HCT116 (cell line): ENCODE measurements around the gene EPS8L2. TPM values are rescaled to one million over a fixed set of nuclear protein-coding genes. Genes with fewer than 3 reads are reported as not detected.

Experiments used
- ATAC-seq: fragments of 200-7000 bp; cut with Tn5 transposase; 2 replicates; pipeline ENCODE4 v1.9.1; 2020; ENCODE audit warnings: mild to moderate bottlenecking, moderate library complexity
- BruUV-seq: library from RNA; stranded (reverse); fragments of 400-500 nt; replicated peaks from 2 replicates; lab custom pipeline; 2021; lab: Mats Ljungman, UMichigan
- CTCF ChIA-PET: fragments of 300-600 bp; sonication (Branson Sonifier 250); formaldehyde crosslinking; loops from one replicate; lab custom pipeline; 2021; ENCODE audit warnings: antibody characterized with exemption; lab: Charles Lee
- POLR2A ChIA-PET: fragments of 300-600, 350-600 bp; sonication (Branson Sonifier 250); formaldehyde crosslinking; loops from one replicate; lab custom pipeline; 2021; ENCODE audit warnings: antibody characterized with exemption; lab: Charles Lee
- RAD21 ChIA-PET, 2 experiments: fragments of 300-600 bp; sonication (Branson Sonifier 250); formaldehyde crosslinking; loops; one replicate each; lab custom pipeline; 2023; ENCODE audit warnings: low total read pairs in 2 of 2; ENCODE audit not compliant: uncharacterized antibody in 2 of 2, unreplicated experiment in 2 of 2, low non-redundant PET in 1 of 2; lab: Charles Lee
- DNase-seq: peaks from one replicate; pipeline ENCODE4 v3.0.0-alpha.2; 2010; ENCODE audit warnings: low read depth, low spot score
- H2AFZ ChIP-seq: fragments of 200-600 bp; shearing (Covaris generic), sonication (generic); 2 replicates; pipeline ENCODE4 v1.6.1; 2017; ENCODE audit warnings: low read depth, mixed run types, mixed read lengths, antibody characterized with exemption, low read length; ENCODE audit not compliant: poor library complexity, severe bottlenecking
- H3K27ac ChIP-seq: 2 replicates; pipeline ENCODE4 v1.5.1; 2012; ENCODE audit warnings: low read depth, low read length
- H3K27me3 ChIP-seq: fragments of 200-600 bp; sonication (generic); 2 replicates; pipeline ENCODE4 v1.6.1; 2016; ENCODE audit warnings: mixed run types, low read length, mixed read lengths; ENCODE audit not compliant: insufficient read depth
- H3K36me3 ChIP-seq, 2 experiments: fragments of 200-500 bp in 1 of 2; fragments of 200-600 bp in 1 of 2; sonication (Bioruptor generic) in 1 of 2; sonication (generic) in 1 of 2; 2 replicates each; pipeline versions ENCODE4 v1.5.1 to v1.6.1; 2014 to 2016; ENCODE audit warnings: low read length in 2 of 2, inconsistent platforms in 1 of 2, mixed read lengths in 1 of 2, mixed run types in 1 of 2; ENCODE audit not compliant: insufficient read depth in 2 of 2, control insufficient read depth in 1 of 2
- H3K4me1 ChIP-seq, 2 experiments: fragments of 200-600 bp in 1 of 2; sonication (generic) in 1 of 2; 2 replicates each; pipeline versions ENCODE4 v1.5.1 to v1.6.1; 2012 to 2017; ENCODE audit warnings: low read length in 2 of 2, inconsistent platforms in 1 of 2, mild to moderate bottlenecking in 1 of 2, mixed read lengths in 1 of 2, mixed run types in 1 of 2, moderate library complexity in 1 of 2; ENCODE audit not compliant: insufficient read depth in 2 of 2, control insufficient read depth in 1 of 2
- H3K4me2 ChIP-seq: fragments of 200-600 bp; sonication (generic); 2 replicates; pipeline ENCODE4 v1.6.1; 2017; ENCODE audit warnings: mixed run types, low read length, mixed read lengths
- H3K4me3 ChIP-seq, 2 experiments: fragments of 200-600 bp in 1 of 2; sonication (generic) in 1 of 2; replicated peaks in 1 of 2; 2 replicates each; pipeline ENCODE4 v1.5.1; 2011 to 2016; ENCODE audit warnings: low read length in 2 of 2, control low read depth in 1 of 2, low read depth in 1 of 2, mild to moderate bottlenecking in 1 of 2, mixed read lengths in 1 of 2, mixed run types in 1 of 2
- H3K79me2 ChIP-seq: fragments of 200-600 bp; sonication (generic); 2 replicates; pipeline ENCODE4 v1.6.1; 2017; ENCODE audit warnings: mild to moderate bottlenecking, mixed run types, low read length, moderate library complexity, mixed read lengths; ENCODE audit not compliant: insufficient read depth
- H3K9ac ChIP-seq: fragments of 200-600 bp; sonication (generic); 2 replicates; pipeline ENCODE4 v1.6.1; 2016; ENCODE audit warnings: low read length, mixed read lengths
- H3K9me2 ChIP-seq: fragments of 200-600 bp; sonication (generic), shearing (Covaris generic); 2 replicates; pipeline ENCODE4 v1.6.1; 2017; ENCODE audit warnings: mixed run types, mild to moderate bottlenecking, moderate library complexity; ENCODE audit not compliant: insufficient read depth
- H3K9me3 ChIP-seq, 2 experiments: fragments of 200-500 bp in 1 of 2; fragments of 200-600 bp in 1 of 2; sonication (Bioruptor generic) in 1 of 2; sonication (generic) in 1 of 2; 2 replicates each; pipeline ENCODE4 v1.6.1; 2014 to 2017; ENCODE audit warnings: low read length in 2 of 2, mixed read lengths in 2 of 2, inconsistent platforms in 1 of 2, low read depth in 1 of 2, mild to moderate bottlenecking in 1 of 2, mixed run types in 1 of 2, moderate library complexity in 1 of 2; ENCODE audit not compliant: control insufficient read depth in 1 of 2, insufficient read depth in 1 of 2
- H4K20me1 ChIP-seq: fragments of 200-600 bp; sonication (generic), shearing (Covaris generic); 2 replicates; pipeline ENCODE4 v1.6.1; 2017; ENCODE audit warnings: mixed run types, mild to moderate bottlenecking, moderate library complexity; ENCODE audit not compliant: insufficient read depth
- EGR1 ChIP-seq: IDR thresholded peaks from 2 replicates; pipeline ENCODE4 v1.6.1; 2012; ENCODE audit warnings: low read depth
- ELF1 ChIP-seq: IDR thresholded peaks from 2 replicates; pipeline ENCODE4 v1.6.1; 2012; ENCODE audit warnings: low read depth, borderline replicate concordance
- POLR2A ChIP-seq: IDR thresholded peaks from 2 replicates; pipeline ENCODE4 v1.7.0; 2011; ENCODE audit warnings: borderline replicate concordance; ENCODE audit not compliant: insufficient read depth, insufficient read length; ENCODE audit errors: extremely low read depth
- SIN3A ChIP-seq: IDR thresholded peaks from 2 replicates; pipeline ENCODE4 v1.6.1; 2012; ENCODE audit warnings: low read depth
- intact Hi-C: fragments of 100-400 bp; cut with micrococcal nuclease; formaldehyde crosslinking; loops from 2 replicates; pipeline ENCODE4 v1.10.0; 2022
- total RNA-seq: library from RNA; stranded (reverse); gene quantifications from one replicate; pipeline ENCODE4 v1.2.1, GENCODE V29; 2021; ENCODE audit not compliant: unreplicated experiment
- TF ChIP-seq, protein P1 (sequence below): IDR thresholded peaks from 2 replicates; pipeline ENCODE4 v1.6.1; 2012

EPS8L2 gene
- total RNA-seq, 1 experiment from 2014 or later: 157 TPM

- H3K27me3 ChIP-seq: no peaks in the 10 kb centered on the region
- H3K4me2 ChIP-seq: no peak overlapping the region
- no peaks in the 10 kb centered on the region for H4K20me1 ChIP-seq
- no peak overlapping the region for H2AFZ ChIP-seq
- TF ChIP-seq SIN3A (no peak), ELF1 (no peak)
- TF ChIP-seq, all 23 proteins: peak for 0
- RAD21 ChIA-PET: no interaction called here
- CTCF ChIA-PET: no interaction called here
- Histone ChIP-seq H3K9ac (no peak overlapping the region), H3K9me2 (no peaks in the 10 kb centered on the region), H3K4me3 (no peak overlapping the region), H3K79me2 (no peaks in the 10 kb centered on the region), H3K9me3 (no peaks in the 10 kb centered on the region), H3K4me1 (no peaks in the 10 kb centered on the region), H3K36me3 (peaks cover 6 to 24% of the 10 kb centered on the region in 2 experiments; a peak in 3 of 4 replicates), H3K27ac (no peak overlapping the region)
- no peak for DNase-seq
- POLR2A ChIA-PET: no interaction called here
- intact Hi-C loops: no loop called here
- BruUV-seq: no TSS peak
- ATAC-seq: no peak
Observed at GRCh38 chr11:679271-680207, 26.5 kb upstream of the EPS8L2 start.

GRCh38 chr11:680476-680875 lies 25.6 kb upstream of the EPS8L2 start:
- Histone ChIP-seq H3K9ac (no peak overlapping the region), H3K4me2 (no peak overlapping the region), H3K27ac (no peak overlapping the region), H3K4me3 (no peak overlapping the region), H3K36me3 (peaks cover 6 to 22% of the 10 kb centered on the region in 2 experiments), H3K79me2 (no peaks in the 10 kb centered on the region), H3K9me3 (no peaks in the 10 kb centered on the region), H4K20me1 (no peaks in the 10 kb centered on the region), H3K4me1 (no peaks in the 10 kb centered on the region), H3K27me3 (no peaks in the 10 kb centered on the region), H2AFZ (no peak overlapping the region), H3K9me2 (no peaks in the 10 kb centered on the region)
- TF ChIP-seq, protein P1, sequence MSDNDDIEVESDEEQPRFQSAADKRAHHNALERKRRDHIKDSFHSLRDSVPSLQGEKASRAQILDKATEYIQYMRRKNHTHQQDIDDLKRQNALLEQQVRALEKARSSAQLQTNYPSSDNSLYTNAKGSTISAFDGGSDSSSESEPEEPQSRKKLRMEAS: no peak
- TF ChIP-seq EGR1: no peak
- TF ChIP-seq POLR2A: no peak
- TF ChIP-seq ELF1: no peak
- ChIA-PET CTCF (no interaction called here), RAD21 (no interaction called here), POLR2A (no interaction called here)
- no TSS peak for BruUV-seq
- no peak for DNase-seq
- intact Hi-C loops: no loop called here
- ATAC-seq: no peak
